HepG2 (cell line): Measurements from ENCODE around the gene PITHD1. TPM values are rescaled to one million over a fixed set of nuclear protein-coding genes. Genes with fewer than 3 reads are reported as not detected.

Source experiments
- AHDC1 ChIP-seq: sonication (generic); formaldehyde crosslinking; IDR thresholded peaks from 2 replicates; pipeline ENCODE4 v1.5.1; 2020; ENCODE audit warnings: mild to moderate bottlenecking, missing genetic modification reagents, borderline replicate concordance
- MED8 ChIP-seq: sonication (generic); formaldehyde crosslinking; IDR thresholded peaks from 2 replicates; pipeline ENCODE4 v1.8.1; 2023; ENCODE audit warnings: mild to moderate bottlenecking, missing genetic modification reagents; ENCODE audit not compliant: insufficient replicate concordance
- ONECUT2 ChIP-seq: sonication (generic); formaldehyde crosslinking; IDR thresholded peaks from 2 replicates; pipeline ENCODE4 v1.4.0; 2020; ENCODE audit warnings: missing genetic modification reagents
- POLR2G ChIP-seq: fragments of 200-400 bp; formaldehyde crosslinking; IDR thresholded peaks from 2 replicates; pipeline ENCODE4 v1.6.1; 2018; ENCODE audit warnings: mild to moderate bottlenecking, low read depth, low read length, moderate library complexity
- RXRA ChIP-seq: sonication (generic); formaldehyde crosslinking; IDR thresholded peaks from 2 replicates; pipeline ENCODE4 v1.5.1; 2020; ENCODE audit warnings: missing genetic modification reagents
- SP1 ChIP-seq, 2 experiments: fragments of 450-650 bp in 1 of 2; sonication (generic) in 1 of 2; formaldehyde crosslinking in 1 of 2; IDR thresholded peaks; 2 replicates each; pipeline versions ENCODE4 v1.4.0 to v1.6.1; 2016 to 2020; ENCODE audit warnings: missing genetic modification reagents in 1 of 2
- SUZ12 ChIP-seq: fragments of 150-350 bp; IDR thresholded peaks from 2 replicates; pipeline ENCODE4 v1.6.1; 2014; ENCODE audit warnings: low read depth, low read length
- ZMAT3 ChIP-seq: sonication (generic); formaldehyde crosslinking; conservative IDR thresholded peaks from 2 replicates; pipeline ENCODE4 v1.7.0; 2021; ENCODE audit warnings: missing genetic modification reagents
- ZNF12 ChIP-seq: sonication (generic); formaldehyde crosslinking; IDR thresholded peaks from 2 replicates; pipeline ENCODE4 v1.5.0; 2020; ENCODE audit warnings: missing genetic modification reagents
- ZNF225 ChIP-seq: sonication (generic); formaldehyde crosslinking; IDR thresholded peaks from 2 replicates; pipeline ENCODE4 v1.4.0; 2020; ENCODE audit warnings: mild to moderate bottlenecking, missing genetic modification reagents
- ZNF879 ChIP-seq: sonication (generic); formaldehyde crosslinking; IDR thresholded peaks from 2 replicates; pipeline ENCODE4 v1.8.1; 2023; ENCODE audit warnings: missing genetic modification reagents
- polyA plus RNA-seq, 8 experiments: library from polyadenylated mRNA; depleted of rRNA in 3 of 8; stranded (reverse) in 7 of 8; unstranded in 1 of 8; fragments of >200 nt; fragmentation: Illumina TruSeq in 4 of 8; extraction: Trizol in 4 of 8; gene quantifications; 2 replicates each; pipeline versions ENCODE4 v1.2.1 to v1.2.3, GENCODE V29; 2011 to 2016; ENCODE audit warnings: low read depth in 4 of 8, missing spikeins in 1 of 8, mixed read lengths in 1 of 8; ENCODE audit not compliant: insufficient read depth in 1 of 8
- total RNA-seq, 5 experiments: library from RNA; depleted of rRNA; stranded (reverse); fragments of >200 nt; fragmentation: Illumina TruSeq; extraction: Trizol; gene quantifications; 2 replicates each; pipeline ENCODE4 v1.2.3, GENCODE V29; 2016; ENCODE audit warnings: low read depth in 1 of 5
- TF ChIP-seq, protein P1 (sequence below): sonication (generic); formaldehyde crosslinking; IDR thresholded peaks from 2 replicates; pipeline ENCODE4 v1.4.0; 2020; ENCODE audit warnings: missing genetic modification reagents
- TF ChIP-seq, protein P2 (sequence below): sonication (generic); formaldehyde crosslinking; IDR thresholded peaks from 2 replicates; pipeline ENCODE4 v1.4.0; 2020; ENCODE audit warnings: mild to moderate bottlenecking, missing genetic modification reagents

Gene PITHD1
- total and polyA plus RNA-seq, 2 of the 13 experiments (the other 11 are each of a cell fraction or from before 2014, with no cell fraction given): 28.0 to 37.3 TPM

DNA sequence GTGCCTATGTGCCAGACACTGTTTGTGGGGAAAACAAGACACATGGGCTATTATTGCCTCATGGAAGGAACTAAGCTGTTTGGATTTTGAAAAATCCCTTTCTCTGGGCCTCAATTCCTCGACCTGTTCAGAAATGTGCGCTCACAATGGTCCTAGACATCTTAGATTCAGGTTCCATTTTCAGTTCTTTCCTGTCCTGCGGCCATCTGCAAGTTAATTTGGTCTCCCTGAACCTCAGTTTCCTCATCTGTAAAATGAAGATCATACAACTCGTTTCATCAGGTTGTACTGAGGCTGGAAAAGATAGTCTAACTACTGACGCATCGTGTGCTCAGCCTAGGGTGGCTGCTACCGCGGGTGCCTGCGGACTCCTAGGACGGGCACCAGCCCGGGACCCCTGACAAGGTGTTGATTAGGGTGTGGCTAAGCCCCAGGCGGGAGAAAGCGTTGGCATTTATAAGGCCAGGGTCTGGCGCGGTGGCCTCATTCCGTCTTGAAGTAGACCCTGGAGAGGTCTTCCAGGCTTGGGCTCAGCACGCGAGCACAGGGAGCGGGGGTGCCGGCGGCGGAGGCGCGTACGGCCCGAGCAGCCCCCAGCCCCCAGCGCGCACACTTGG is 35.4 kb upstream of the PITHD1 start (continued):
- TF ChIP-seq, protein P1, sequence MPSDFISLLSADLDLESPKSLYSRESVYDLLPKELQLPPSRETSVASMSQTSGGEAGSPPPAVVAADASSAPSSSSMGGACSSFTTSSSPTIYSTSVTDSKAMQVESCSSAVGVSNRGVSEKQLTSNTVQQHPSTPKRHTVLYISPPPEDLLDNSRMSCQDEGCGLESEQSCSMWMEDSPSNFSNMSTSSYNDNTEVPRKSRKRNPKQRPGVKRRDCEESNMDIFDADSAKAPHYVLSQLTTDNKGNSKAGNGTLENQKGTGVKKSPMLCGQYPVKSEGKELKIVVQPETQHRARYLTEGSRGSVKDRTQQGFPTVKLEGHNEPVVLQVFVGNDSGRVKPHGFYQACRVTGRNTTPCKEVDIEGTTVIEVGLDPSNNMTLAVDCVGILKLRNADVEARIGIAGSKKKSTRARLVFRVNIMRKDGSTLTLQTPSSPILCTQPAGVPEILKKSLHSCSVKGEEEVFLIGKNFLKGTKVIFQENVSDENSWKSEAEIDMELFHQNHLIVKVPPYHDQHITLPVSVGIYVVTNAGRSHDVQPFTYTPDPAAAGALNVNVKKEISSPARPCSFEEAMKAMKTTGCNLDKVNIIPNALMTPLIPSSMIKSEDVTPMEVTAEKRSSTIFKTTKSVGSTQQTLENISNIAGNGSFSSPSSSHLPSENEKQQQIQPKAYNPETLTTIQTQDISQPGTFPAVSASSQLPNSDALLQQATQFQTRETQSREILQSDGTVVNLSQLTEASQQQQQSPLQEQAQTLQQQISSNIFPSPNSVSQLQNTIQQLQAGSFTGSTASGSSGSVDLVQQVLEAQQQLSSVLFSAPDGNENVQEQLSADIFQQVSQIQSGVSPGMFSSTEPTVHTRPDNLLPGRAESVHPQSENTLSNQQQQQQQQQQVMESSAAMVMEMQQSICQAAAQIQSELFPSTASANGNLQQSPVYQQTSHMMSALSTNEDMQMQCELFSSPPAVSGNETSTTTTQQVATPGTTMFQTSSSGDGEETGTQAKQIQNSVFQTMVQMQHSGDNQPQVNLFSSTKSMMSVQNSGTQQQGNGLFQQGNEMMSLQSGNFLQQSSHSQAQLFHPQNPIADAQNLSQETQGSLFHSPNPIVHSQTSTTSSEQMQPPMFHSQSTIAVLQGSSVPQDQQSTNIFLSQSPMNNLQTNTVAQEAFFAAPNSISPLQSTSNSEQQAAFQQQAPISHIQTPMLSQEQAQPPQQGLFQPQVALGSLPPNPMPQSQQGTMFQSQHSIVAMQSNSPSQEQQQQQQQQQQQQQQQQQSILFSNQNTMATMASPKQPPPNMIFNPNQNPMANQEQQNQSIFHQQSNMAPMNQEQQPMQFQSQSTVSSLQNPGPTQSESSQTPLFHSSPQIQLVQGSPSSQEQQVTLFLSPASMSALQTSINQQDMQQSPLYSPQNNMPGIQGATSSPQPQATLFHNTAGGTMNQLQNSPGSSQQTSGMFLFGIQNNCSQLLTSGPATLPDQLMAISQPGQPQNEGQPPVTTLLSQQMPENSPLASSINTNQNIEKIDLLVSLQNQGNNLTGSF (CRISPR knock-in tag): peak; percentile 41; the same call in 1 of the 2 replicates
- no peak for TF ChIP-seq ZNF225
- no peak for TF ChIP-seq ONECUT2 (CRISPR knock-in tag)
- TF ChIP-seq SP1 (IDR thresholded peaks at IDR 0.05): no peak
- TF ChIP-seq SP1 (CRISPR knock-in tag; IDR thresholded peaks at IDR 0.05): no peak
- peak; percentile 21; the same call in 1 of the 2 replicates for TF ChIP-seq AHDC1 (CRISPR knock-in tag)
- TF ChIP-seq, protein P2, sequence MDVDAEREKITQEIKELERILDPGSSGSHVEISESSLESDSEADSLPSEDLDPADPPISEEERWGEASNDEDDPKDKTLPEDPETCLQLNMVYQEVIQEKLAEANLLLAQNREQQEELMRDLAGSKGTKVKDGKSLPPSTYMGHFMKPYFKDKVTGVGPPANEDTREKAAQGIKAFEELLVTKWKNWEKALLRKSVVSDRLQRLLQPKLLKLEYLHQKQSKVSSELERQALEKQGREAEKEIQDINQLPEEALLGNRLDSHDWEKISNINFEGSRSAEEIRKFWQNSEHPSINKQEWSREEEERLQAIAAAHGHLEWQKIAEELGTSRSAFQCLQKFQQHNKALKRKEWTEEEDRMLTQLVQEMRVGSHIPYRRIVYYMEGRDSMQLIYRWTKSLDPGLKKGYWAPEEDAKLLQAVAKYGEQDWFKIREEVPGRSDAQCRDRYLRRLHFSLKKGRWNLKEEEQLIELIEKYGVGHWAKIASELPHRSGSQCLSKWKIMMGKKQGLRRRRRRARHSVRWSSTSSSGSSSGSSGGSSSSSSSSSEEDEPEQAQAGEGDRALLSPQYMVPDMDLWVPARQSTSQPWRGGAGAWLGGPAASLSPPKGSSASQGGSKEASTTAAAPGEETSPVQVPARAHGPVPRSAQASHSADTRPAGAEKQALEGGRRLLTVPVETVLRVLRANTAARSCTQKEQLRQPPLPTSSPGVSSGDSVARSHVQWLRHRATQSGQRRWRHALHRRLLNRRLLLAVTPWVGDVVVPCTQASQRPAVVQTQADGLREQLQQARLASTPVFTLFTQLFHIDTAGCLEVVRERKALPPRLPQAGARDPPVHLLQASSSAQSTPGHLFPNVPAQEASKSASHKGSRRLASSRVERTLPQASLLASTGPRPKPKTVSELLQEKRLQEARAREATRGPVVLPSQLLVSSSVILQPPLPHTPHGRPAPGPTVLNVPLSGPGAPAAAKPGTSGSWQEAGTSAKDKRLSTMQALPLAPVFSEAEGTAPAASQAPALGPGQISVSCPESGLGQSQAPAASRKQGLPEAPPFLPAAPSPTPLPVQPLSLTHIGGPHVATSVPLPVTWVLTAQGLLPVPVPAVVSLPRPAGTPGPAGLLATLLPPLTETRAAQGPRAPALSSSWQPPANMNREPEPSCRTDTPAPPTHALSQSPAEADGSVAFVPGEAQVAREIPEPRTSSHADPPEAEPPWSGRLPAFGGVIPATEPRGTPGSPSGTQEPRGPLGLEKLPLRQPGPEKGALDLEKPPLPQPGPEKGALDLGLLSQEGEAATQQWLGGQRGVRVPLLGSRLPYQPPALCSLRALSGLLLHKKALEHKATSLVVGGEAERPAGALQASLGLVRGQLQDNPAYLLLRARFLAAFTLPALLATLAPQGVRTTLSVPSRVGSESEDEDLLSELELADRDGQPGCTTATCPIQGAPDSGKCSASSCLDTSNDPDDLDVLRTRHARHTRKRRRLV: no peak
- TF ChIP-seq ZNF879 (CRISPR knock-in tag): no peak; the same call in 1 of the 2 replicates
- no peak for TF ChIP-seq POLR2G
- TF ChIP-seq RXRA: no peak
- no peak for TF ChIP-seq ZNF12 (CRISPR knock-in tag)
- TF ChIP-seq MED8 (CRISPR knock-in tag): no peak
- TF ChIP-seq ZMAT3: 0 out of 2 replicates have a peak, but pooled peaks have one; percentile 10
- no peak for TF ChIP-seq SUZ12
